Measurements from ENCODE around the gene TMEM132D.

TMEM132D gene

GRCh38 chr12:129494260-129494659 is 409.6 kb downstream of the TMEM132D start:
- no peak overlapping the region for H3K4me3 ChIP-seq (ENCODE audit: low read length)
- no peak for DNase-seq (ENCODE audit: low read depth)
- TF ChIP-seq, protein P1, sequence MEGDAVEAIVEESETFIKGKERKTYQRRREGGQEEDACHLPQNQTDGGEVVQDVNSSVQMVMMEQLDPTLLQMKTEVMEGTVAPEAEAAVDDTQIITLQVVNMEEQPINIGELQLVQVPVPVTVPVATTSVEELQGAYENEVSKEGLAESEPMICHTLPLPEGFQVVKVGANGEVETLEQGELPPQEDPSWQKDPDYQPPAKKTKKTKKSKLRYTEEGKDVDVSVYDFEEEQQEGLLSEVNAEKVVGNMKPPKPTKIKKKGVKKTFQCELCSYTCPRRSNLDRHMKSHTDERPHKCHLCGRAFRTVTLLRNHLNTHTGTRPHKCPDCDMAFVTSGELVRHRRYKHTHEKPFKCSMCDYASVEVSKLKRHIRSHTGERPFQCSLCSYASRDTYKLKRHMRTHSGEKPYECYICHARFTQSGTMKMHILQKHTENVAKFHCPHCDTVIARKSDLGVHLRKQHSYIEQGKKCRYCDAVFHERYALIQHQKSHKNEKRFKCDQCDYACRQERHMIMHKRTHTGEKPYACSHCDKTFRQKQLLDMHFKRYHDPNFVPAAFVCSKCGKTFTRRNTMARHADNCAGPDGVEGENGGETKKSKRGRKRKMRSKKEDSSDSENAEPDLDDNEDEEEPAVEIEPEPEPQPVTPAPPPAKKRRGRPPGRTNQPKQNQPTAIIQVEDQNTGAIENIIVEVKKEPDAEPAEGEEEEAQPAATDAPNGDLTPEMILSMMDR (conservative IDR thresholded peaks at IDR 0.05; ENCODE audit: low read depth, low read length) = no peak

GRCh38 chr12:129489100-129489676 is 414.6 kb downstream of the TMEM132D start:
- TF ChIP-seq, protein P1 (conservative IDR thresholded peaks at IDR 0.05; ENCODE audit: low read depth, low read length) = no peak
- no peak overlapping the region for H3K4me3 ChIP-seq (ENCODE audit: low read length)
- DNase-seq (ENCODE audit: low read depth) = no peak

DNA sequence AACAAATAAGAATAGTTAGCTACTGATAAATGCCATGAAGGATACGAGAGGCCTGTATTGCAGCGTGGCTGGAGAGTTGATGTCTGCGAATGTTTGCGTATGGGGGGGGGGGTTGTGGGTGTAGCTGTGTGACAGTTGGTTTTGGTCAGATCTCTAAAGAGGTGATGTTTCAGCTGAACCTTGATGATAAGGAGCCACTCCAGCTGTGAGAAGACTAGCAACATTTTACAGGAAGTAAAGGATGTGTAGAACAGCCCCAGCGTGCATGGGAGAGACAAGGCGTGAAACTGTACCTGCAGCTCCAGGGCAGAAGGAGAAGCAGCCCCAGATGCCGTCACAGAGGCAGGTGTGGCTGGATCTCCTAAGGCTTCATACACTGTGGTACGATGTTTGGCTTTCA is 416.9 kb downstream of the TMEM132D start:
- TF ChIP-seq, protein P1 (conservative IDR thresholded peaks at IDR 0.05; ENCODE audit: low read depth, low read length) = no peak
- DNase-seq (ENCODE audit: low read depth) = no peak
- no peak overlapping the region for H3K4me3 ChIP-seq (ENCODE audit: low read length)

- TF ChIP-seq, protein P1 (conservative IDR thresholded peaks at IDR 0.05; ENCODE audit: low read depth, low read length) = no peak
- H3K4me3 ChIP-seq (ENCODE audit: low read length) = no peak overlapping the region
- no peak for DNase-seq (ENCODE audit: low read depth)
These were observed 420.5 kb downstream of the TMEM132D start for GRCh38 chr12:129483111-129483893.

DNA sequence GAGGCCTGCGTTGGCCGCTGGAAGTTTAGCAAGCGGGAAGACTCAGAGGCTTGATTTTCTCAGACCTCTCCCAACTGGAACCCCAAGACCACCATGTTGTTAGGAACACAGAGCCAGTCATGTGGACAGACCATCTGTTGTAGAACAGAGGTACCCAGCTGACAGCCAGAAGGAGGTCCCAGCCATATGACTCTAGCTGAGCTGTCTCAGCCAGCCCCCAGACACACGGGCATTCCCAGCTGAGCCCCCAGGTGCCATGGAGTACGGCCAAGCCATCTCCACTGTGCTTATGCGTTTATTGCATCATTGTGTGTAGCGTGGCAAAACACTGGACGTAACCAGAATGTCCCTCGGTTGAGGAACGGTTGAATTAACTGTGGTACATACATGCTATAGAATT is 421.9 kb downstream of the TMEM132D start:
- DNase-seq (ENCODE audit: low read depth) = no peak
- H3K4me3 ChIP-seq (ENCODE audit: low read length) = no peak overlapping the region
- TF ChIP-seq, protein P1 (conservative IDR thresholded peaks at IDR 0.05; ENCODE audit: low read depth, low read length) = no peak

DNA sequence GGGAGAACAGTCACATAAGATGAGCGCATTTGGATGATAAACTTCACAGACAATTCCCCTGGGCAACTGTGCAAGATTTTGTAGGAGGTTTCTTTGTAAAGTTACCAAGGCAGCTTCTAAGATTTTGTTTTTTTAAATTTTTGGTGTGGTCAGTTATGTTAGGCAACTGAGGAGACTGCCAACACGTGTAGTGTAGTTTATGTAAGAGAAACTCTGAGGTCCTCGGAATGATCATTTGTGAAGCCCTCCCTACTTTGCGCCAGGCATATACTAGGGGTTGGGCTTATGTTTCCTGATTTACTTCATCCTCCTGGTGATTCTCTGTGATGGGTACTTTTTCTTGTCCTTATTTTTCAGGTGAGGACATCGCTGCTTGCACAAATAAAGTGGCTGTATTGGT is 433.6 kb downstream of the TMEM132D start:
- TF ChIP-seq, protein P1 (conservative IDR thresholded peaks at IDR 0.05; ENCODE audit: low read depth, low read length) = no peak
- no peak overlapping the region for H3K4me3 ChIP-seq (ENCODE audit: low read length)
- no peak for DNase-seq (ENCODE audit: low read depth)

DNA sequence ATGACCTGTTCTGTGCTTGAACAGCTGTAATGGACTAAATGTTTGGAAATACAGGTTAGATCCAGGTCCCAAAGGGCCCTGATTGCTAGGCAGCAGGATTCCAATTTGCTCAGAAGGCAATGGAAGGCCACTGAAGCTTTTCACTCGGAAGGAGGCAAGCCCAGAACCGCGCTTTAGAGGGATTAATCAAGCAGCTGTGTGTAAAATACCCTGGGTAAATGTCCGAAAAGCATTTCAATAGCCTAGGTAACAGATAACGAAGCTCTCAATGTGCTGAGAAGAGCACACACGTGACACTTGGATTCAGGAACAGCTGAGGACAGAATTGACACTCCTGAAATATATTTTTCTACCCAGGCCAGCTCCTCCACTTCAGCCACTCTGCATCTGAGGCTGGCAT is 436.1 kb downstream of the TMEM132D start:
- no peak for DNase-seq (ENCODE audit: low read depth)
- TF ChIP-seq, protein P1 (conservative IDR thresholded peaks at IDR 0.05; ENCODE audit: low read depth, low read length) = no peak
- H3K4me3 ChIP-seq (ENCODE audit: low read length) = no peak overlapping the region

All from retinal pigment epithelial cell (primary cell).